B cell (primary cell): Measurements from ENCODE around the gene SFXN5. TPM values are rescaled to one million over a fixed set of nuclear protein-coding genes. Genes with fewer than 3 reads are reported as not detected.

ENCODE experiments used
- ATAC-seq: fragments of 200-7000 bp; cut with Tn5 transposase; one replicate; pipeline ENCODE4 v1.10.0; 2021; ENCODE audit warnings: low read depth, mild to moderate bottlenecking, moderate number of reproducible peaks, moderate library complexity
- CTCF ChIA-PET: fragments of 350-600 bp; sonication (Branson Sonifier 250); formaldehyde crosslinking; loops from one replicate; lab custom pipeline; 2021; ENCODE audit warnings: antibody characterized with exemption, inconsistent platforms; lab: Charles Lee
- POLR2A ChIA-PET: fragments of 350-600 bp; sonication (Branson Sonifier 250); formaldehyde crosslinking; loops from one replicate; lab custom pipeline; 2021; ENCODE audit warnings: antibody characterized with exemption; lab: Charles Lee
- DNase-seq: peaks from one replicate; pipeline ENCODE4 v3.0.0; 2013
- H2AFZ ChIP-seq: 2 replicates; pipeline ENCODE4 v1.6.1; 2012; ENCODE audit warnings: mild to moderate bottlenecking, low read depth, low read length; ENCODE audit not compliant: insufficient read depth, poor library complexity, severe bottlenecking
- H3K27ac ChIP-seq, 2 donors: 1 replicate in 1 of 2; 2 replicates in 1 of 2; pipeline ENCODE4 v1.5.1; 2012 to 2013; ENCODE audit warnings: low read length in 2 of 2, mild to moderate bottlenecking in 2 of 2, moderate library complexity in 1 of 2
- H3K27me3 ChIP-seq, 4 experiments: fragments of 200-600 bp in 1 of 4; sonication (generic) in 1 of 4; replicated peaks in 1 of 4; 1 replicate in 2 of 4; 2 replicates in 2 of 4; pipeline versions ENCODE4 v1.6.1 to v1.7.0; 2013 to 2016; ENCODE audit warnings: low read length in 3 of 4, mild to moderate bottlenecking in 2 of 4, mixed read lengths in 1 of 4, moderate library complexity in 1 of 4; ENCODE audit not compliant: insufficient read depth in 4 of 4, control insufficient read depth in 3 of 4; ENCODE audit errors: control extremely low read depth in 1 of 4
- H3K36me3 ChIP-seq, 2 experiments: replicated peaks in 1 of 2; 1 replicate in 1 of 2; 2 replicates in 1 of 2; pipeline versions ENCODE4 v1.6.1 to v1.7.1; 2013; ENCODE audit warnings: low read length in 1 of 2; ENCODE audit not compliant: insufficient read depth in 2 of 2, control insufficient read depth in 1 of 2; ENCODE audit errors: control extremely low read depth in 1 of 2, extremely low read depth in 1 of 2
- H3K4me1 ChIP-seq, 2 donors: fragments of 200-600 bp in 1 of 2; sonication (generic) in 1 of 2; 1 replicate in 1 of 2; 2 replicates in 1 of 2; pipeline versions ENCODE4 v1.5.1 to v1.6.1; 2013 to 2017; ENCODE audit warnings: low read length in 2 of 2; ENCODE audit not compliant: control insufficient read depth in 2 of 2, insufficient read depth in 2 of 2
- H3K4me2 ChIP-seq: replicated peaks from 2 replicates; pipeline ENCODE3; 2012; ENCODE audit warnings: mild to moderate bottlenecking, low read depth, low read length; ENCODE audit not compliant: poor library complexity, severe bottlenecking
- H3K4me3 ChIP-seq, 5 experiments: fragments of 200-600 bp in 1 of 5; sonication (generic) in 1 of 5; 1 replicate in 3 of 5; 2 replicates in 2 of 5; pipeline versions ENCODE4 v1.5.1 to v1.7.0; 2011 to 2016; ENCODE audit warnings: low read length in 4 of 5, mild to moderate bottlenecking in 4 of 5, low read depth in 2 of 5, control low read depth in 1 of 5, moderate library complexity in 1 of 5; ENCODE audit not compliant: insufficient read depth in 1 of 5; ENCODE audit errors: control extremely low read depth in 1 of 5, extremely low read depth in 1 of 5
- H3K79me2 ChIP-seq: fragments of 200-600 bp; sonication (generic); one replicate; pipeline ENCODE4 v1.6.0; 2016; ENCODE audit warnings: low read length; ENCODE audit not compliant: control insufficient read depth, insufficient read depth
- H3K9ac ChIP-seq: fragments of 200-600 bp; sonication (generic); 2 replicates; pipeline ENCODE4 v1.6.1; 2017; ENCODE audit warnings: mild to moderate bottlenecking, low read length, moderate library complexity
- H3K9me3 ChIP-seq, 3 donors: one replicate each; pipeline versions ENCODE4 v1.6.1 to v1.7.1; 2013; ENCODE audit warnings: low read length in 2 of 3; ENCODE audit not compliant: control insufficient read depth in 2 of 3, insufficient read depth in 1 of 3; ENCODE audit errors: control extremely low read depth in 1 of 3
- H4K20me1 ChIP-seq: 2 replicates; pipeline ENCODE4 v1.6.0; 2012; ENCODE audit warnings: mild to moderate bottlenecking, low read length; ENCODE audit not compliant: insufficient read depth, control insufficient read depth, poor library complexity, severe bottlenecking
- H3K27ac Mint-ChIP-seq: one replicate; pipeline ENCODE4 v1.8.0; 2021; ENCODE audit warnings: mixed read lengths
- H3K27me3 Mint-ChIP-seq: one replicate; pipeline ENCODE4 v1.8.0; 2021; ENCODE audit warnings: mixed read lengths
- H3K4me1 Mint-ChIP-seq: one replicate; pipeline ENCODE4 v1.8.0; 2021; ENCODE audit warnings: mixed read lengths
- H3K4me3 Mint-ChIP-seq: one replicate; pipeline ENCODE4 v1.8.0; 2021; ENCODE audit warnings: mixed read lengths
- H3K9me3 Mint-ChIP-seq: one replicate; pipeline ENCODE4 v1.8.0; 2022; ENCODE audit warnings: mixed read lengths; ENCODE audit not compliant: insufficient read depth
- CTCF ChIP-seq: fragments of 200-600 bp; IDR thresholded peaks from one replicate; pipeline ENCODE4 v1.8.0; 2022; ENCODE audit warnings: antibody characterized with exemption, mild to moderate bottlenecking
- EZH2 ChIP-seq: IDR thresholded peaks from 2 replicates; pipeline ENCODE4 v1.6.1; 2012; ENCODE audit warnings: borderline replicate concordance, low read depth, mild to moderate bottlenecking, moderate library complexity, low read length; ENCODE audit not compliant: insufficient read depth, poor library complexity, severe bottlenecking
- WGBS: methylation state at CpG from one replicate; pipeline ENCODE4 v1.1.5; 2013; ENCODE audit warnings: missing lambda C conversion rate; ENCODE audit not compliant: insufficient coverage; 5-methylcytosine and 5-hydroxymethylcytosine counted together
- intact Hi-C: fragments of 100-400 bp; cut with micrococcal nuclease; formaldehyde crosslinking; loops from one replicate; pipeline ENCODE4 v1.10.0; 2022
- polyA plus RNA-seq: library from polyadenylated mRNA; depleted of rRNA; stranded (reverse); fragments of >200 nt; gene quantifications from 2 replicates; pipeline ENCODE4 v1.2.3, GENCODE V29; 2012
- total RNA-seq, 2 donors: library from RNA; stranded (reverse); fragments of 120-200 nt in 1 of 2; gene quantifications; 1 replicate in 1 of 2; 2 replicates in 1 of 2; pipeline versions ENCODE4 v1.2.3 to v1.2.4, GENCODE V29; 2013 to 2022

The SFXN5 gene
- total and polyA plus RNA-seq, 2 donors (not counting 1 experiment from before 2014, with no cell fraction given): 8.0 to 16.9 TPM

- H3K4me2 ChIP-seq: no peak overlapping the region
- H3K27me3 ChIP-seq: no peaks in the 10 kb centered on the region
- Mint-ChIP-seq H3K4me1 (no peaks in the 10 kb centered on the region), H3K9me3 (no peaks in the 10 kb centered on the region), H3K27me3 (no peaks in the 10 kb centered on the region), H3K27ac (no peak overlapping the region), H3K4me3 (no peak overlapping the region)
- no peak for DNase-seq
- TF ChIP-seq CTCF (no peak), EZH2 (no peak)
- no peaks in the 10 kb centered on the region for H3K4me1 ChIP-seq
- CTCF ChIA-PET: interaction anchor here (0.9 kb wide), 1 partner anchor 13 kb away, joined by 3 read pairs; no protein-coding TSS in a partner anchor
- H3K4me3 ChIP-seq: no peak overlapping the region
- WGBS: no CpG with 5 or more reads among the region's 3 CpGs
- H3K9ac ChIP-seq: no peak overlapping the region
- no peak overlapping the region for H3K27ac ChIP-seq
- H3K9me3 ChIP-seq: no peaks in the 10 kb centered on the region
- peaks cover 0 to 2% of the 10 kb centered on the region in 2 experiments for H3K36me3 ChIP-seq
- POLR2A ChIA-PET: no interaction called here
- H3K79me2 ChIP-seq: no peaks in the 10 kb centered on the region
- no peak for ATAC-seq
- H2AFZ ChIP-seq: no peak overlapping the region
- intact Hi-C loops: no loop called here
- no peaks in the 10 kb centered on the region for H4K20me1 ChIP-seq
Observed at GRCh38 chr2:72988041-72988440, 83.5 kb downstream of the SFXN5 start.

GRCh38 chr2:72985891-72986683 is 85.4 kb downstream of the SFXN5 start:
- H3K4me2 ChIP-seq: no peak overlapping the region
- ATAC-seq (no peak), DNase-seq (no peak)
- no peaks in the 10 kb centered on the region for H4K20me1 ChIP-seq
- Mint-ChIP-seq H3K27me3 (no peaks in the 10 kb centered on the region), H3K4me3 (no peak overlapping the region), H3K4me1 (no peaks in the 10 kb centered on the region), H3K27ac (no peak overlapping the region), H3K9me3 (no peaks in the 10 kb centered on the region)
- intact Hi-C loops: no loop called here
- no peak overlapping the region for H3K27ac ChIP-seq
- 94% methylated on average over 11 of the region's 12 CpGs for WGBS
- no peak for TF ChIP-seq CTCF
- TF ChIP-seq EZH2: no peak
- H2AFZ ChIP-seq: no peak overlapping the region
- H3K9ac ChIP-seq: no peak overlapping the region
- H3K36me3 ChIP-seq: peaks cover 0 to 2% of the 10 kb centered on the region in 2 experiments
- H3K4me1 ChIP-seq: no peaks in the 10 kb centered on the region
- no peak overlapping the region for H3K4me3 ChIP-seq
- no peaks in the 10 kb centered on the region for H3K27me3 ChIP-seq
- no peaks in the 10 kb centered on the region for H3K79me2 ChIP-seq
- H3K9me3 ChIP-seq: no peaks in the 10 kb centered on the region
- ChIA-PET POLR2A (no interaction called here), CTCF (interaction anchor here (2.0 kb wide), 1 partner anchor 12 kb away, joined by 5 read pairs; no protein-coding TSS in a partner anchor)
